ENCODE data around the gene PDE4D.

GRCh38 chr5:59532979-59533729 lies 360.4 kb downstream of the PDE4D start:
- TF ChIP-seq POLR2AphosphoS5 (IDR thresholded peaks at IDR 0.05; ENCODE audit: low read depth, low read length) (no peak), POLR2A (IDR thresholded peaks at IDR 0.05; ENCODE audit: low read depth, low read length) (no peak), SPI1 (IDR thresholded peaks at IDR 0.05; ENCODE audit: low read depth, low read length) (no peak)
